Measurements from ENCODE around the gene TBPL2. TPM values are rescaled to one million over a fixed set of nuclear protein-coding genes. Genes with fewer than 3 reads are reported as not detected.
A peak's percentile ranks its signal among the peaks of the same experiment; 100 is the strongest.
"Not testable (repeated sequence)": the region's sequence is repeated elsewhere in the genome, so short reads cannot be mapped to it uniquely, and the experiment has no call there.

TBPL2 gene
- total and polyA plus RNA-seq, 2 of the 13 experiments (the other 11 are each of a cell fraction or from before 2014, with no cell fraction given): not detected

DNA sequence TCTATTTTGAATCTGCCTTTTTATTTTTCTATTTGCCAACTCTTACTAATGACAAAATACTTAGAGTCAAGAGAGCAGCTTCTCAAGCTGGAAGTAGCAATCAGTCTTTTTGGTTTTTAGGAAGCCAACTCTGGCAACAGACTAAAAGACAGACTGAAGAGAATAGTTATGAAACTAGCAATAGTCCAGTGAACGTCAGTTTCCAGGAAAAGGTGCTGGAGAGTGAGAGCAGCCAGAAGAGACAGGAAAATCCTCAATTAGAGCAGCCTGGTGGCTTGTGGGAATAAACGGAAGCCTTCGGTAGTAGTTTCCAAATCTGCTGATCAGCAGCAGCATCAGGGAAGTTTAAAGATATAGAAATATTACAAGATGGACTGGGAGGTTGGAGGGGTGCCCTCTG, 55.9 kb downstream of the TBPL2 start (continued):
- TF ChIP-seq ZFYVE20 (CRISPR knock-in tag; IDR thresholded peaks at IDR 0.05; ENCODE audit: borderline replicate concordance, low read depth) (no peak), ZNF292 (CRISPR knock-in tag; IDR thresholded peaks at IDR 0.05; ENCODE audit: borderline replicate concordance, low read depth) (no peak), SALL2 (CRISPR knock-in tag; IDR thresholded peaks at IDR 0.05) (no peak), PAF1 (CRISPR knock-in tag; IDR thresholded peaks at IDR 0.05) (no peak)
- TF ChIP-seq, protein P1, sequence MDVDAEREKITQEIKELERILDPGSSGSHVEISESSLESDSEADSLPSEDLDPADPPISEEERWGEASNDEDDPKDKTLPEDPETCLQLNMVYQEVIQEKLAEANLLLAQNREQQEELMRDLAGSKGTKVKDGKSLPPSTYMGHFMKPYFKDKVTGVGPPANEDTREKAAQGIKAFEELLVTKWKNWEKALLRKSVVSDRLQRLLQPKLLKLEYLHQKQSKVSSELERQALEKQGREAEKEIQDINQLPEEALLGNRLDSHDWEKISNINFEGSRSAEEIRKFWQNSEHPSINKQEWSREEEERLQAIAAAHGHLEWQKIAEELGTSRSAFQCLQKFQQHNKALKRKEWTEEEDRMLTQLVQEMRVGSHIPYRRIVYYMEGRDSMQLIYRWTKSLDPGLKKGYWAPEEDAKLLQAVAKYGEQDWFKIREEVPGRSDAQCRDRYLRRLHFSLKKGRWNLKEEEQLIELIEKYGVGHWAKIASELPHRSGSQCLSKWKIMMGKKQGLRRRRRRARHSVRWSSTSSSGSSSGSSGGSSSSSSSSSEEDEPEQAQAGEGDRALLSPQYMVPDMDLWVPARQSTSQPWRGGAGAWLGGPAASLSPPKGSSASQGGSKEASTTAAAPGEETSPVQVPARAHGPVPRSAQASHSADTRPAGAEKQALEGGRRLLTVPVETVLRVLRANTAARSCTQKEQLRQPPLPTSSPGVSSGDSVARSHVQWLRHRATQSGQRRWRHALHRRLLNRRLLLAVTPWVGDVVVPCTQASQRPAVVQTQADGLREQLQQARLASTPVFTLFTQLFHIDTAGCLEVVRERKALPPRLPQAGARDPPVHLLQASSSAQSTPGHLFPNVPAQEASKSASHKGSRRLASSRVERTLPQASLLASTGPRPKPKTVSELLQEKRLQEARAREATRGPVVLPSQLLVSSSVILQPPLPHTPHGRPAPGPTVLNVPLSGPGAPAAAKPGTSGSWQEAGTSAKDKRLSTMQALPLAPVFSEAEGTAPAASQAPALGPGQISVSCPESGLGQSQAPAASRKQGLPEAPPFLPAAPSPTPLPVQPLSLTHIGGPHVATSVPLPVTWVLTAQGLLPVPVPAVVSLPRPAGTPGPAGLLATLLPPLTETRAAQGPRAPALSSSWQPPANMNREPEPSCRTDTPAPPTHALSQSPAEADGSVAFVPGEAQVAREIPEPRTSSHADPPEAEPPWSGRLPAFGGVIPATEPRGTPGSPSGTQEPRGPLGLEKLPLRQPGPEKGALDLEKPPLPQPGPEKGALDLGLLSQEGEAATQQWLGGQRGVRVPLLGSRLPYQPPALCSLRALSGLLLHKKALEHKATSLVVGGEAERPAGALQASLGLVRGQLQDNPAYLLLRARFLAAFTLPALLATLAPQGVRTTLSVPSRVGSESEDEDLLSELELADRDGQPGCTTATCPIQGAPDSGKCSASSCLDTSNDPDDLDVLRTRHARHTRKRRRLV (CRISPR knock-in tag; IDR thresholded peaks at IDR 0.05): no peak

DNA sequence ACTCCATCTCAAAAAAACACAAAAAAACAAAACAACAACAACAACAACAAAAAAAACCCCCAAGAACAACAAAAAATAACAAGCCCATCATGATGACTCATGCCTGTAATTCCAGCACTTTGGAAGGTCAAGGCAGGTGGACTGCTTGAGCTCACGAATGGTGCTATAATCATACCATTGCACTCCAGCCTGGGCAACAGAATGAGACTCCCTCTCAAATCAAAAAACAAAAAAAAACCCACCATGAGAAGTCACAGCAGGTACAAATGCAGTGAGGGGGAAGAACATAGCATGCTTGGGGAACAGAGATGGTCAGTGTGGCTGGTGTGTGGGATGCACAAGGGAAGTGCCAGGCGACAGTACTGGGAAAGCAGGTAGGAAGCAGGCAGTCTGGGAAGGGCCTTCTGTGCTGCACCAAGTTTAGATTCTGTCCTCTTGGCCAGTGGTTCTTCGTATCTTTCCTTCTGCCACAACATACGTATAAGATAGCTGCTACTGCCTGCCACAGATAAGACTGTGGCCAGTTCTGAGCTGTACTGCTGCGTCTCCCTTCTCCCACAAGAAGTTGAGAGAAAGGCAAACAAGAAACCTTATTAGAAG, 56.8 kb downstream of the TBPL2 start:
- Histone ChIP-seq H3K27ac (ENCODE audit: extremely low read length, insufficient read depth, low read length) (no peak overlapping the region), H3K79me2 (ENCODE audit: insufficient read depth, low read length) (no peaks in the 10 kb centered on the region), H3K9me3 (ENCODE audit: low read length) (no peaks in the 10 kb centered on the region), H3K9ac (ENCODE audit: insufficient read depth, low read depth, low read length) (no peak overlapping the region), H2AFZ (ENCODE audit: low read length) (no peak overlapping the region), H3K4me1 (ENCODE audit: insufficient read depth, low read length) (peaks cover 14% of the 10 kb centered on the region), H3K36me3 (replicated peaks in 1 of 2; ENCODE audit: control insufficient read depth in 1 of 2, insufficient read depth in 2 of 2, low read length in 2 of 2) (peaks cover 15 to 47% of the 10 kb centered on the region in 2 experiments), H4K20me1 (ENCODE audit: insufficient read depth, low read length) (no peaks in the 10 kb centered on the region), H3K27me3 (ENCODE audit: control insufficient read depth in 1 of 2, insufficient read depth in 2 of 2, low read length in 2 of 2) (no peaks in the 10 kb centered on the region), H3K4me2 (ENCODE audit: low read depth, low read length) (no peak overlapping the region), H3K4me3 (replicated peaks in 1 of 3; ENCODE audit: insufficient read depth in 1 of 3, low read depth in 2 of 3, low read length in 3 of 3) (no peak overlapping the region)
- POLR2A ChIA-PET: no interaction called here
- CTCF ChIA-PET (ENCODE audit: low intra/inter-chr PET ratio, low total read pairs): no interaction called here
- no peak for DNase-seq (ENCODE audit: low spot score)
- TF ChIP-seq BCL6 (CRISPR knock-in tag; IDR thresholded peaks at IDR 0.05) (no peak), ZNF382 (CRISPR knock-in tag; IDR thresholded peaks at IDR 0.05; ENCODE audit: borderline replicate concordance) (no peak), FOXP1 (IDR thresholded peaks at IDR 0.05) (peak; percentile 51; the same call in 1 of the 2 replicates), FOXP1 (CRISPR knock-in tag; IDR thresholded peaks at IDR 0.05) (no peak)
- BruUV-seq (replicated peaks): no TSS peak
- intact Hi-C loops (cut with micrococcal nuclease; ENCODE audit: unreplicated experiment): no loop called here
- ATAC-seq: no peak
- no peak for FAIRE-seq
- 98% methylated on average over 5 of the region's 5 CpGs for WGBS (ENCODE audit: low lambda C conversion rate)
- in situ Hi-C loops (cut with HindIII; ENCODE audit: extremely low pct_ligation_motif_present, low pct_unique_long_range_greater_than_20kb): no loop called here

DNA sequence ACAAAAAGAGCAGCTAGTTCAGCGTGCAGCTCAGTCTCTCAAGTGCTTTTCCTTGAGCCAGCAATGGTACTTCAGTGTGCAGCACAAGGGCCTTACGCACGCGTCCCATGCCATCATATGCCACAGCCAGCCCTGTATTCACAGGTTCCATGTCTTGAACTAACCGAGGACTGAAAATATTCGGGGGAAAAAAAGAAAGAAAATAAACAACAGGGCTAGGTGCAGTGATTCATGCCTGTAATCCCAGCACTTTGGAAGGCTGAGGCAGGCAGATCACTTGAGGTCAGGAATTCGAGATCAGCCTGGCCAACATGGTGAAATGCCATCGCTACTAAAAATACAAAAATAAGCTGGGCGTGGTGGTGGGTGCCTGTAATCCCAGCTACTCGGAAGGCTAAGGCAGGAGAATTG, 57.4 kb downstream of the TBPL2 start:
- H3K9me3 ChIP-seq (ENCODE audit: low read length); in situ Hi-C loops (cut with HindIII; ENCODE audit: extremely low pct_ligation_motif_present, low pct_unique_long_range_greater_than_20kb); intact Hi-C loops (cut with micrococcal nuclease; ENCODE audit: unreplicated experiment); DNase-seq (ENCODE audit: low spot score); H3K27ac ChIP-seq (ENCODE audit: extremely low read length, insufficient read depth, low read length); BruUV-seq (replicated peaks); ATAC-seq; FAIRE-seq; H2AFZ ChIP-seq (ENCODE audit: low read length); H3K9ac ChIP-seq (ENCODE audit: insufficient read depth, low read depth, low read length); H3K79me2 ChIP-seq (ENCODE audit: insufficient read depth, low read length); POLR2A ChIA-PET; H3K27me3 ChIP-seq (ENCODE audit: control insufficient read depth in 1 of 2, insufficient read depth in 2 of 2, low read length in 2 of 2); H3K4me2 ChIP-seq (ENCODE audit: low read depth, low read length); CTCF ChIA-PET (ENCODE audit: low intra/inter-chr PET ratio, low total read pairs); H3K4me3 ChIP-seq (replicated peaks in 1 of 3; ENCODE audit: insufficient read depth in 1 of 3, low read depth in 2 of 3, low read length in 3 of 3); H4K20me1 ChIP-seq (ENCODE audit: insufficient read depth, low read length): not testable (repeated sequence)
- Histone ChIP-seq H3K4me1 (ENCODE audit: insufficient read depth, low read length) (peaks cover 14% of the 10 kb centered on the region), H3K36me3 (replicated peaks in 1 of 2; ENCODE audit: control insufficient read depth in 1 of 2, insufficient read depth in 2 of 2, low read length in 2 of 2) (peaks cover 12 to 51% of the 10 kb centered on the region in 2 experiments)
- 80% methylated on average over 10 of the region's 10 CpGs for WGBS (ENCODE audit: low lambda C conversion rate)

Measured in HepG2 (cell line).